ENCODE results near the gene AGAP3. TPM values are rescaled to one million over a fixed set of nuclear protein-coding genes. Genes with fewer than 3 reads are reported as not detected.

AGAP3 gene
- total and polyA plus RNA-seq, 4 donors = 3.9 to 27.0 (median 17.6) TPM

DNA sequence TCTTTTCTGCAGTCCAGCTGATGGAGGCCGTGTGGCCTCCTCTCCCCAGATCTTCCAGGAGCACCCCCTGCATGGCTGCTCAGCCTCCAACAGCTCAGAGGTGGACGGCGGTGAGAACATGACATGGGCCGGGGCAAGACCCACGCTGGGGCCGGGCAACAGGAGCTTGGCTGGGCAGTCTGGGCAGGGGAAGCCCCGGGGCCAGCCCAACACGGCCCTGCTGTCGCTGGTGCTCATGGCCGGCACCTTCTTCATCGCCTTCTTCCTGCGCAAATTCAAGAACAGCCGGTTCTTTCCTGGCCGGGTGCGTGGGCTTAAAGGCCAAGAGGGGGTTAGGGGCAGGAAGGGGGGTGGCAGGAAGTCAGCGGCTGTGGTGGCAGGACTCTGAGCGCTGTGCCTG lies 12.3 kb upstream of the AGAP3 start:
- Histone ChIP-seq H3K9me3 (ENCODE audit: control insufficient read depth in 4 of 4, low read length in 3 of 4) (no peaks in the 10 kb centered on the region), H3K4me3 (ENCODE audit: low read depth in 1 of 3, low read length in 3 of 3) (no peak overlapping the region), H3K27me3 (ENCODE audit: control insufficient read depth in 4 of 4, insufficient read depth in 4 of 4, low read length in 3 of 4) (no peaks in the 10 kb centered on the region), H3K4me1 (ENCODE audit: control insufficient read depth in 4 of 4, insufficient read depth in 4 of 4, low read length in 3 of 4) (peaks cover 0 to 8% (median 2%) of the 10 kb centered on the region in 4 donors), H3K27ac (ENCODE audit: low read depth in 1 of 2, low read length in 2 of 2) (no peak overlapping the region), H3K36me3 (ENCODE audit: control insufficient read depth in 4 of 4, insufficient read depth in 3 of 4, low read depth in 1 of 4, low read length in 3 of 4) (peaks cover 33 to 75% (median 46%) of the 10 kb centered on the region in 4 donors), H3K9ac (ENCODE audit: low read depth in 1 of 2, low read length in 2 of 2) (no peak overlapping the region)
- 90% methylated on average over 17 of the region's 17 CpGs for WGBS
- TF ChIP-seq, protein P1, sequence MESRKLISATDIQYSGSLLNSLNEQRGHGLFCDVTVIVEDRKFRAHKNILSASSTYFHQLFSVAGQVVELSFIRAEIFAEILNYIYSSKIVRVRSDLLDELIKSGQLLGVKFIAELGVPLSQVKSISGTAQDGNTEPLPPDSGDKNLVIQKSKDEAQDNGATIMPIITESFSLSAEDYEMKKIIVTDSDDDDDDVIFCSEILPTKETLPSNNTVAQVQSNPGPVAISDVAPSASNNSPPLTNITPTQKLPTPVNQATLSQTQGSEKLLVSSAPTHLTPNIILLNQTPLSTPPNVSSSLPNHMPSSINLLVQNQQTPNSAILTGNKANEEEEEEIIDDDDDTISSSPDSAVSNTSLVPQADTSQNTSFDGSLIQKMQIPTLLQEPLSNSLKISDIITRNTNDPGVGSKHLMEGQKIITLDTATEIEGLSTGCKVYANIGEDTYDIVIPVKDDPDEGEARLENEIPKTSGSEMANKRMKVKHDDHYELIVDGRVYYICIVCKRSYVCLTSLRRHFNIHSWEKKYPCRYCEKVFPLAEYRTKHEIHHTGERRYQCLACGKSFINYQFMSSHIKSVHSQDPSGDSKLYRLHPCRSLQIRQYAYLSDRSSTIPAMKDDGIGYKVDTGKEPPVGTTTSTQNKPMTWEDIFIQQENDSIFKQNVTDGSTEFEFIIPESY (IDR thresholded peaks at IDR 0.05) = no peak
- TF ChIP-seq ATF3 (IDR thresholded peaks at IDR 0.05) = no peak
- TF ChIP-seq GABPA (IDR thresholded peaks at IDR 0.05 in 1 of 2, conservative IDR thresholded peaks at IDR 0.05 in 1 of 2) = no peak
- TF ChIP-seq HNF4G (IDR thresholded peaks at IDR 0.05) = no peak
- TF ChIP-seq, protein P2, sequence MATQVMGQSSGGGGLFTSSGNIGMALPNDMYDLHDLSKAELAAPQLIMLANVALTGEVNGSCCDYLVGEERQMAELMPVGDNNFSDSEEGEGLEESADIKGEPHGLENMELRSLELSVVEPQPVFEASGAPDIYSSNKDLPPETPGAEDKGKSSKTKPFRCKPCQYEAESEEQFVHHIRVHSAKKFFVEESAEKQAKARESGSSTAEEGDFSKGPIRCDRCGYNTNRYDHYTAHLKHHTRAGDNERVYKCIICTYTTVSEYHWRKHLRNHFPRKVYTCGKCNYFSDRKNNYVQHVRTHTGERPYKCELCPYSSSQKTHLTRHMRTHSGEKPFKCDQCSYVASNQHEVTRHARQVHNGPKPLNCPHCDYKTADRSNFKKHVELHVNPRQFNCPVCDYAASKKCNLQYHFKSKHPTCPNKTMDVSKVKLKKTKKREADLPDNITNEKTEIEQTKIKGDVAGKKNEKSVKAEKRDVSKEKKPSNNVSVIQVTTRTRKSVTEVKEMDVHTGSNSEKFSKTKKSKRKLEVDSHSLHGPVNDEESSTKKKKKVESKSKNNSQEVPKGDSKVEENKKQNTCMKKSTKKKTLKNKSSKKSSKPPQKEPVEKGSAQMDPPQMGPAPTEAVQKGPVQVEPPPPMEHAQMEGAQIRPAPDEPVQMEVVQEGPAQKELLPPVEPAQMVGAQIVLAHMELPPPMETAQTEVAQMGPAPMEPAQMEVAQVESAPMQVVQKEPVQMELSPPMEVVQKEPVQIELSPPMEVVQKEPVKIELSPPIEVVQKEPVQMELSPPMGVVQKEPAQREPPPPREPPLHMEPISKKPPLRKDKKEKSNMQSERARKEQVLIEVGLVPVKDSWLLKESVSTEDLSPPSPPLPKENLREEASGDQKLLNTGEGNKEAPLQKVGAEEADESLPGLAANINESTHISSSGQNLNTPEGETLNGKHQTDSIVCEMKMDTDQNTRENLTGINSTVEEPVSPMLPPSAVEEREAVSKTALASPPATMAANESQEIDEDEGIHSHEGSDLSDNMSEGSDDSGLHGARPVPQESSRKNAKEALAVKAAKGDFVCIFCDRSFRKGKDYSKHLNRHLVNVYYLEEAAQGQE (IDR thresholded peaks at IDR 0.05) = no peak
- no peak for TF ChIP-seq SP1 (IDR thresholded peaks at IDR 0.05)
- TF ChIP-seq EGR1 (IDR thresholded peaks at IDR 0.05; ENCODE audit: low read depth in 2 of 2) = no peak
- TF ChIP-seq HNF4A (conservative IDR thresholded peaks at IDR 0.05) = no peak
- no peak for TF ChIP-seq CTCF (IDR thresholded peaks at IDR 0.05; ENCODE audit: low read depth, low read length, missing input control)
- TF ChIP-seq YY1 (IDR thresholded peaks at IDR 0.05) = no peak
- no peak for TF ChIP-seq FOXA2 (IDR thresholded peaks at IDR 0.05)
- no peak for TF ChIP-seq FOXA1 (IDR thresholded peaks at IDR 0.05)
- TF ChIP-seq JUND (IDR thresholded peaks at IDR 0.05) = no peak
- no peak for TF ChIP-seq MAX (IDR thresholded peaks at IDR 0.05)
- TF ChIP-seq RAD21 (IDR thresholded peaks at IDR 0.05) = no peak
- no peak for TF ChIP-seq NR2F2 (IDR thresholded peaks at IDR 0.05)
- TF ChIP-seq RXRA (IDR thresholded peaks at IDR 0.05) = no peak
- no peak for TF ChIP-seq TAF1 (conservative IDR thresholded peaks at IDR 0.05)
- no peak for DNase-seq (ENCODE audit: low spot score)
